Kasumi-1 (cell line): Measurements from ENCODE around the gene ZDHHC1.
A peak's percentile ranks its signal among the peaks of the same experiment; 100 is the strongest.

Experiments used
- DNase-seq, 2 experiments: peaks; one replicate each; lab custom pipeline; 2025; lab: John Stamatoyannopoulos, UW

ZDHHC1 gene

DNA sequence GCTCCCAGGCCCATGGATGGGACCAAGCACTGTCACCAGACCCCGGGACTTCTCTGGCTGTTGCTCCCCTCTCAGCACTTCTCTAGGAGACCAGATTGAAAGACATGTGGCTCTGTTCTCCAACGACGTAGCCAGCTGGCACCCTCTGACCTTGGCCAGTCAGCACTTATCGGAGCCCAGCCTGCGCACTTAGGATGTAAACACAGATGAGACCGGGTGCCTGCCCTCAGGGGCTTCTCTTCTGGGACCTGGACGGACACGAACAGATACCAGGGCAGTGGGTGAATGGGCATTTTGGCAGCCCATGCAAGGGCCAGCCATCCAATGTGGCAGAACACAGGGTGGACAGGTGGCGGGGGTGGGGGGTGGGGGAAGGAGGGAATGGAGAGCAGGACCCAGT lies 6.6 kb downstream of the ZDHHC1 start:
- no peak for DNase-seq

DNA sequence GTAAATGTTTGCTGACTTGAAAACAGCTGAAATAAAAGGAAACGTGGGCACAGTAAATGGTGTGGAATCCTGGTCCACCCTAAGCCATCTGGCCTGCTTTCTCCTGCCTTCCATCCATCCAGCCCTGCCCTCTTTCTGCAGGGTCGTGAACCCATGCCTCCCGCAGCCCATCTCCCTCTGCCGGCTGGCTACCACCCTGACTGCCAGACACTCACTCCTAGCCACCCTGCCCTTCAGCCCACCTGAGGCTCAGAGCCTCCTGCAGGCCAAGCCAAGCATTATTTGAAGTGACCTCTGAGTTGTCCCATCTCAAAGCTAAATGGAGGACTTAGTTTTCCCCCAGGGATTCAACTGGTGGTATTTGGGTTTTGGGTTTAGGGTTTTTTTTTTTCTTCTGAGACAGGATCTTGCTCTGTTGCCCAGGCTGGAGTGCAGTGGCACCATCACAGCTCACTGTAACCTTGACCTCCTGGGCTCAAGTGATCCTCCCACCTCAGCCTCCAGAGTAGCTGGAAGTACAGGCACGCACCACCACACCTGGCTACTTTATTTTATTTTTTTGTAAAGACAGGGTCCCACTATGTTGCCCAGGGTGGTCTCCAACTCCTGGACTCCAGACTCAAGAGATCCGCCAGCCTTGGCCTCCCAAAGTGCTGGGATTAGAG lies 8.4 kb downstream of the ZDHHC1 start:
- no peak for DNase-seq

DNA sequence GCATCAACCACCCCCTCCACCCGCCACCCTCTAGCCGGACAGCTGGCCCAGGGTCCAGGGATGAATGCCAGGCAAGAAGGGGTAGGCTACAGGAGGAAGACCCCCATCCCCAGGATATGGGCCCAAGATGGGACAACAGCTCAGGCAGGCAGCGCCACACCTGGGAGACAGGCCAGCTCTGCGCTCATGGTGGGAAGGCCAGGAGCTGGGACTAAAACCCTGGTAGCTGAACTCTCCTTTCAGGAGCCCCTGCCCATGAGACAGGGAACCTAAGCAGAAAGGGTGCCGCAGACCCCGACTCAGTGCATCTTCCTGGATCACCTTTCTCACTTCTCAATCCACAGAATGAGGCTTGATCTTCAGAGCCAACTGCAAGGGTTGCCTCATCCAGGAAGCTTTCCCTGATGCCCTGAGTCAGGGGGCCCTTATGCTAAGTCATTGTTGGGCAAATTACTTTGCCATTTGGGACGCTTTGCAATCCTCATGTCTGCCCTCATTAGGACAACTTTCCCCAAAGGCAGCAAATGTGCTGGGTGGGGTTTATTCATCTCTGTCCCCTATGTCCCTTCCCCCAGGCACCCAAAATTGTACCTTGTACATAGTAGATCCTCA lies 9.0 kb downstream of the ZDHHC1 start:
- DNase-seq: no peak

DNA sequence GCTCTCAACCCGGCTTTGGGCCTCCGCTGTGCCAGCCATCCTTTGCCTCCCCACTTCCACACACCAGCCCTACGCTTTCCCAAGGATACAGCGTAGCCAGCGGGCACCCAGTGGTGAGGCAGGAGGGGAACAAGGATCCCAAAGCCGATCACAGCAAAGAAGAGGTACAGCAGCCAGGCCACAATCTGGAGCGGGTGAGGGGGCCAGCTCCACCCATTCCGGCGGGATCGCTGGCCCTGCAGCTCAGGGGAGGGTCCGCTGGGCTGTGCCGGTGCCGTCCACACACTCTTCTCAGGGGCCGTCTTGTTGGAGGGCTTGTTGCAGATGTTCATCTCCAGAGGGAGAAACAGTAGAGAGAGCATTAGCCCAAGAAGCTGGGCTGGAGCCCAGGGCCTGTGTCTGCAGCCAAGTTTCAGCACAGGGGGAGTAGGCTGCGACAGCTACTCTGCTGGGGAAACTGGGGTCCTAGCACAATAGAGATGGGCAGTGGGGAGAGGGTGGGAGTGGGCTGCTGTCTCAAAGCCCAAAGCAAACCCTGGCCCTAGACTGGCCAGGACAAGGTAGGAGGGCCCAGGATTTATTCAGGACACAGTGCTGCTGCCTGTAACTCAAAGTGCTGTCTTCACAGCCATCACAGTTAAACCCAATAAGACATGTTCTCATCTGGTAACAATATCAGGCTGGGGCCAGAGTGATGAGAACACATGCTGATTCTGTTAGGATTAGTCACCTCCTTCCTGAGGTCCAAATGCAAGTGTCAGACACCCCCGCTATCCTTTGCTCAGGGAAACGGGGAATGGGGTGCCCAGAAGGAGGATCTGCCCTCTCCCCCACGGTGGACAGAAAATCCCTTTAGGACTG lies 9.9 kb downstream of the ZDHHC1 start:
- no peak for DNase-seq

DNA sequence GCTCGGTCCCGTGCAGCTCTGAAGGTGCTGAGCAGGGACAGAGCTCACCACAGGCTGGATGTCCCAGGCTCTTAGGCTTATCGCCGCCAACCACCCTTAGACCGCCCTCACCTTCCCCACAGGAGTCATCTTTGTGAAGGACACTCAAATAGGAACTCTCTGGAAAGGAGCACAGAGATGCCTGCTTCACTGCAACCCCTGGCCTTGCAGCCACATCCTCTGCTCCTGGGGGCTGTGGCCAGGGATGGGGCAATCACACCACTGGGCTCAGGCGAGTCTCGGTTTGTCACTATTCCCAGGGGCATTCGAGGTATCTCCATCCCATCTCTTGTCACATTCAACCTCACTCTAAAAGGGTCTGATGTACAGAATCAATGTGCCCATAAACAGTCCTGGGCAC lies 10.9 kb downstream of the ZDHHC1 start:
- no peak for DNase-seq

DNA sequence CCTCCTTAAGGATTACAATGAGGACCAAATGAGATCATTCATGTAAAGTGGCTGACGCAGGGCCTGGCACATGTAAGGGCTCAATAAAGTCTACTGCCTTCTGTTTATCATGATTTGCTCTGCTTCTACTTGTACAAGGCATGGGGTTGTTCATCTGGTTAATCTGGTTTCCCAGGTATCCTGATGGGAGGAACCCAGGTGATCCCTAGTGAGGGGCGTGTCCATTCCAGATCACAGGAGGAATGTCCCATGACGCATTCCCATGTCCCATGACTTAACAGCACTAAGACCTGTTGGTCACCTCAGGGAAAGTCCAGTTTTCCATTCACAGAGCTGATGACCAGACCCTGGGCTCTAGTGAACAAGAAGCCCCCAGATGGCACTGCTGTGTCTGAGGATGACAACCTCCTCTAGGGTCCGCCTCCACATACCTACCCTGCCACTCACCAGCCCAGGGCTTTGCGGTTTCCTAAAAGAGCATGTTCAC lies 11.5 kb downstream of the ZDHHC1 start:
- DNase-seq: no peak

DNA sequence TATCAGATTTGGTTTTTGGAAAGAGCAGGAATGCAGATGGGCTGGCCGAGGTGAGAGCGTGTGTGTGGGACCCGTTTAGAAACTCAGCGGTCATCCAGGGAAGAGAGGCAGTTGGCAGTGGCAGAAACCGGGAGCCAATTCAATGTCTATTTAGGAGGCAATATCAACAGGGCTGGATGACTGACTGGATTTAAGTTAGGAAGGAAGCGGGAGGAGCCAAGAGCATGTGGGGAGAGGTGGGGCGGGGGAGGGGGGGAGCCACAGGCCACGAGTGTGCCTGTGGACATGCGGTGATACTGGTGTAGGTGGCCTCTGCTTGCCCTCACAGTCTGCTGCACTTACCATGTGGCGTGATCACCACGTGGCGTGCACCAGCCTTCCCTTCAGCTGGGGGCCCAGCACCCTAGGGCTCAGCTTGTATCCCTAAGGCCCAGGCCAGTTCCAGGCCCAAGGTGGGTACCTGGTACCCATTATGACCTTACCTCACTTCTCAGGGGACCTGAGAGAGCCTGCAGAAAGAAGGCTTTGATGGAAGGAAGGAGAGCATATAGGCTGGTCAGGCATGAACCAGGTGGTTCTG lies 12.2 kb downstream of the ZDHHC1 start:
- DNase-seq: no peak

DNA sequence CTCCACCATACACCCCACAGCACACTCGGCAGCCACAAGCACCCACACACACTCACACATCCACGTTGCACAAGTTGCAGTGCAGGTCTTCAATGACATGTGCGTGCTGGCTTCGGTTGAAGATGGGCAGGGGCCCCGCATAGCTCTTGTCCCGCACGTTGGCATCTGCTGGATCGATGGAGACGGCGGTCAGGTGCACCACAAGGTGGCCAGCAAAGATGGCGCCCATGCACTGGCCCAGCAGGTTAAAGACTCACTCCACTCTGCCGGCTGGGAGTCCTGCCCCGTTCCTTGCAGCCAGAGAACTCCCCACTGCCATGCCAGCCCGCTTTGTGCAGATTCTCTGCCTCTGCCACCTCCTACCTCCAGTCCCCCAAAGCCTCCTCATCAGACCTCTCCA lies 15.4 kb downstream of the ZDHHC1 start:
- DNase-seq: no peak

DNA sequence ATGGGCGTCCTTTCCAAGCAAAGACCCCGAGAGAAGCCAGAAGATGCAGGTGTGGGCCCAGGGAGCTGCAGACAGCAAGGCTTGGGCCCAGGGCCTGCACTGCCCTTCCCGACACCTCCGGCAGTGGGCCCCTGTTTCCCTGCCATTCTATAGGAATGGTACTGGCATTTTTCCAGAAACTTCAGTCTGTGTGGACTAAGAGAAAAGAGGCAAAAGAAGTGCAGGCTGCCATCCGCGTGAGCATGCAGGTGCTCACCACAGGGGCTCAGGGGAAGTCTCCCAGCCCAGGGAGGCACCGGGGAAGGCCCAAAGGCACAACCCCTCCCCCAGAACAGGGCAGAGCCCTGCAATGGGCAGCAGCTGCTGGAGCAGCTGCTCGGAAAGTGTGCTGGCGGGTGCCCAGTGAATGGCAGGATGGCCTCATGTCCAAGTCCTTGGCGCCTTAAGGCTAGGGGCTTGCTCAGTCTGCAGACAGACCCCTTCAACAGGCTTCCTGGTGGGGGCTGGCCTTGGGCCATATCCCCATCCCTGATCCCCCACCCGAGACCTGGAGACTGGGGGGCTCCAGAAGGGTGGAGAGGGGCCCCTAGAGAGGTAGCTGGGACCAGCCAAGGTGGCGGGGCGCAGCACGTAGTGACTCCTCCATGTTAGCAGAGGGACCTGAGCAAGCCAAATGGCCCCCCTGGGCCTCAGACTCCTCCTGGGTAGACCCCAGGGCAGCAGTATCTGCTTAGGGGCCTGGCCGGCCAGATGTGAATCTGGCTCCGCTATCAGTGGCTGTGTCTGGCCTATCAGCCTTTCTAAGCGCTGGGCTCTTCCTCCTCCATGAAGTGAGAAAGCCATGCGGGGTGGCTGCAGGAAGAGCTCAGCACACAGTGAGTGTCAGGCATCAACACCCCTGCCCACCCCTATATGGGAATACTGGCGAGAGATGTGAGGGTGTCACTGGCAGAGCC lies 16.2 kb downstream of the ZDHHC1 start:
- DNase-seq: no peak

DNA sequence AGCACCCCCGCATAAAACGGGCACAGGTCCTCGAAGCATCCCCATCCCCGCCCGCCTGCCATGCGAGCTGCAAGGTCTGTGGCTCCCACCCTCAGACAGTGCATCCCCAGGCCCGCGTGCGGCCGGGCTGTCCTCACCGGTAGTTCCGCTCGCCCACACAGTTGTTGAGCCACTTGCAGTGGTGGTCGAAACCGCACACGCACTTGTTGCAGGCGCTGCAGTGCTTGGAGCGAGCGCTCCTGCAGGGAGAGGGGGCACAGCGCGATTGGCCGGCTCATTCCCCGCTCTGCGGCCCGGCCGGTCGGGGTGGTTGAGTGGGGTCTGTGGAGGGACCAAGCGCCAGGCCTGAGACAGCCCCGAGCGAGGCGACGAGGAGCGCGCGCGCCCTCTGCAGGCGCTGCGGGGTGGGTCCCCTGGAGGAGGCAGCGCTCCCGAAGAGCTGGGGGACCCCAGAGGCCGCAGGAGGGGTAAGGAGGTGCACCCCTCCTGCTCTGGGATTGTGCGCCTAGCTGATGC lies 17.0 kb downstream of the ZDHHC1 start:
- DNase-seq: peak in 1 of 2 experiments; percentile 10

DNA sequence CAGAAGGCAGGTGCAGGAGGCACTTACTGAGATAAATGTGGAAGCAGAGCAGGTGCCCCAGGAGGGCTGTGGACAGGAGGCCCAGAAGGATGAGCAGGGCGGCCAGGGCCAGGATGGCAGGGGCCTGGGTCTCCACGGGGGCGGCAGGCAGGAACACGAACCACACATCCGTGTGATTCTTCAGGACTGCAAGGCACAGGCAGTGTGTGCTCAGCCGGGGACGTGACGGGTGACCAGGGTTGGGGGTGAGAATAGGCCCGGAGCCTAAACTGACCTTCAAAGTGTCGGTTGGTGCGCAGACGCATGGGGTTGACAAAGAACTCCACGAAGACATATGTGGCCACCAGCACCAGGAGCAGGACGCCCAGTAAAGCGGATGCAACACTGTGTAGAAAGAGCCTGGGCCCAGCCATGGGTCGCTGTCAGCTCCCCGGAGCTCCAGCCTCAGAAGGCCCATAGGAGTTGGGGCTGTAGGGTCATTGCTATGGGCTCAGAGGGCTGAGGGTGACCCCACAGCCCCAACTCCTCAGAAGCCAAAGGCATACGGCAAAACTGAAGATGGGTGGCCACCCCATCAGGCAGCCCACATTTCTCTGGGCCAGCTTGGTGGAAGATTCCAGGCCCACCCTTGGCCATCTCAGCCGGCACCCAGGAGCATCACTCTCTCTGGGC lies 17.6 kb downstream of the ZDHHC1 start:
- no peak for DNase-seq

DNA sequence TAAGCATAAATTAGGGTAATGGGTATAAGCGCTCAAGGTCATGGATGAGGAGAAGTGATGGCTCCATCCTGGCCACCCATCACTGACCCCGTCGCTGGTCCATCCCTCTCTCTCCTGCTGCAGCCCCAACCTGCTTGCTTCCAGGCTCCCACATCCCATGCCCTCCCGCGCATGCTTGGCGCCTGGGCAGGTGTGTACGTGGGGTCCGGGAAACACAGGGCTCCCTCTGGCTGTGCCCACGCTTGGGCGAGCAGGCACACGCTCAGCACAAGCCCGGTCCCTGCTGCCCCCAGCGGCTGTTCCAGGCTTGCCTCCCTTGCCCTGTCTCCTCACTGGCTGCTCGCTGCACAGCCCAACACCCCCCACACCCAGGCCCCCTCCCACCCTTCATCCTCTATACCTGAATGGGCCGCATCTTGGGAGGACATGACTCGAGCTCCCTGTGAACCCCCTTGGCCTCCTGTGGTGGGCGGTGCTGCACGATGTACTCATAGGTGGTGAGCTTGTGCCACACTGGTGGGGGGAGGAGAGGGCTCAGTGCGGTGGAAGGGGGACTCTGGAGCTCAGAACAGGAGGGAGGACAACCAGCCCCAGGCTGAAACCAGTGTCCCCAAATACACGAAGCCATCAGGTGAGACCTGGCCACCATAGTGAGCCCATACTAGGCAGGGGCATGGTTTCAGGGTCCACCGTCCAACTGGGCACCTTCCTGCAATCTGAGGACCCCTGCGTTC lies 18.3 kb downstream of the ZDHHC1 start:
- DNase-seq: no peak

DNA sequence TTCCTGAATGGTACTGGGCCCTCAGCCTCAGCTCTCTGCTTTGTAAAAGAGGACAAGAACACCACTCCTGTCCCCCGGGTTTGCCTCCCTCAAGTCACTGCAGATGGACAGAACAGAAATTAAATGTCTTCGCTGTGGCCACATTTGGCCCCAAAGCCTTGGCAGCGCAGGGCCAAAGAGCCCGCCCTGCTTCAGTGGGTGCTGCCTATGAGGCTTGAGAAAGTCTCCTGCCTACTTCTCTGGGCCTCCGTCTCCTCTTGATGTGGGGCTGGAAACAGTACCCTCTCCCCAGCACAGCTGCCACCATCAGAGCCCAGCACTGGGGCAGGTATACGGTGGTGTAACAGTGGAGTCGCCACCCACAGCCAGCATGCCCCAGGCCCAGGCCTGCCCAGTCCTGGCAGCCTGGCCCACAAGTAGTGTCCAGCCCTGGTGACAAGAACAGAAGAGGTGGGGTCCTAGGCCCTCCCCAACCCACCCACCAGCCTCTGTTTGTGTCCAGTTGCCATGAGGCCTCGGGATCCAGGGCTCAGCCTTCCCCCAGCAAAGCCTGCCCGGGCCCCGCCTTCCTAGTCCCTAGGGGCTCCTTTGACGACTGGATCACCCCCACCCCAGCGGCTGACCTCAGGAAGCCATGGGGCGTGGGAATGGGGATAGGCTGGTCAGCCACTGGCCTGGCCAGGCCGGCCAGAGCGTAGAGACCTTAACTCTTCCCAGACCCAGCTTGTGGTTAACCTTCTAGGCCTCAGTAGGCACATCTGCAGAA lies 19.1 kb downstream of the ZDHHC1 start:
- DNase-seq: no peak

DNA sequence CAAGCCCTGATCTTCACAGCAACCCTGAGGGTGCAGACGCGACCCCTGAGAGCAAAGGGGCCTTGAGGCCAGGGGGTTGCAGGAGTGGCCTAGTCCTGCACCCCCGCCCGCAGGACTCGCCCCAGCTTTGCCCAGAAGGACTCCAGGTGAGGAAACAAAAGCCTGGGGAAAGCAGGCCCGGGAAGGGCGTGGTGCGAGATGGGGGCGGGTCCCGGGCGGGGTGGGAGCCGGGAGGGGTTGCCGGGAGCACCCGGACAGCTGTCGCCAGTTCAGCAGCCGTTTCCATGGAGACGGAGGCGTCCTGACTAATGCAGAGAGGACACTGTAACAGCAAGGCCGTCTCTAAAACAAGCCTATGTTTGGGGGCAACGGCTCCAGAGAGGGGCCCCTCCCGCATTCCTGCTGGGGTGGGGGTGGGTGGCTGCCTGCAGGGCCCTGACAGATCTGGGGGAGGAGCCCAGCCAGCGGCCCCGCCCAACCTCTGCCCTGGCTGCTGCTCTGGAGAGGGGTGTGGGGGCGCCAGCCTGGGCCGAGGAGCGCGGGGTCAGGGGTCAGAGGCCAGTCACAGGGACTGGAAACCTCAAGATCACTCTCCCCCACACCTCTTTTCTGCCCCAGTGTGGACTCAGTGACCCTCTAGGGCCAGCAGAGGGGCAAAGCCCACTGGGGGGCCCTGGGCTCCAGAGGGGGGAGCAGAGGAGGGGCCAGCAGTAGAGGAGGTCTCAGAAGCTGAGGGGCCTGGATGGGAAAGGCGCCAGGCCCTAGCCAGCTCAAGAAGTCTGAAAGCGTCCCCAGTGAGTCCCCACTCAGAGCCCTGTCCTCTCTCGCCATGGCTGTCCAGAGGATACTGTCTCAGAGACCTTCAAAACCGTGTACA lies 19.9 kb downstream of the ZDHHC1 start:
- no peak for DNase-seq

DNA sequence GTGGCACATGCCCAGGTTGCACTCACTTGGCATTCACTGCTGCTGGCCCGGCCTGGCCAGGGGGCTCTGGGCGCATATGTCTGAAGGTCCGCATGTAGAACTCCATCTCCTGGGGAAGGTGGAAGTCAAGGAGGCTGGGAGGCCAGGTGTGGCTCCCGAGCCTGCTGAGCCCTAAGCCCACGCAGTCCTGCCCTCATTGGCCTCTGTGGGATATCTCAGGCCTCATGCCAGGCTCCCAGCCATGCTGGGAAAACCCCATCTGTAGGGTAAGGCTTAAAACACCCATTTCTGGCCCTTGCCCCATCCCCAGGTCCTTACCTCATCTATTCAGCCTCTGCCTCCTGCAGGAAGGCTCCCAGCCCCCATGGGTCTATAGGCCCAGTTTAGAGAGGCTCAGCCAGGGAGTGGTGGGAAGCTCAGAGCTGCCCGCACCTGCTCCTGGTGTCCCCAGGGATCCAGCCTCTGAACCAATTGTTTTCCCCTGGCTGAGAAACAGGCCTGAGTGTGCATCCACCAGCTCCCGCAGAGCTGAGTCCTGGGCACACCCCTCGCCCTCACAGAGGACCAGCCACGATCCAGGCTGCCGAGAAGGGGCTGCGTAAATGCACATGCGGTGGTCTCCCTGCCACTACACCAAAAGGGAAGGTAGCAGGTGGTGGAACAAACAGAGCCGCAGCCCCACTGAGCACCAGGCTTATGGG lies 20.7 kb downstream of the ZDHHC1 start:
- DNase-seq: no peak

DNA sequence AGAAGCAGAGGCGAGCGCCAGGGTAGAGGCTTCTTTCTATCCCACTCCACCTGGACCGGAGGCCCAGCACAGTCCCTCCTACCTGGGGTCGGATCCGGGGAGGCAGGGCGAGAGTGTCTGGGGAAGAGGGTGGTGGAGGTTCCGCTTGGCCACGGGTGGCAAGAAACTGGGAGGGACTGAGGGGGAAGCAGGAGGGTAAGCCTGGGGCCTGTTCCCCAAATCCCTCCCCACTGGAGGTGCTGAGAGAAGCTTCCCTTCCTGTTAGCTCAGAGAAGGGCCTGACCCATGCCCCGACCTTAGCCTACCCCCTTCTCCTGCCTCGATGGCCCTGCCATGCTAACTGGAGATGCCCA lies 21.2 kb downstream of the ZDHHC1 start:
- DNase-seq: no peak
